Gastrocnemius medialis (tissue), 4 donors: Measurements from ENCODE around the gene EMC6. TPM values are rescaled to one million over a fixed set of nuclear protein-coding genes. Genes with fewer than 3 reads are reported as not detected.

ENCODE experiments used
- ATAC-seq, 2 donors: fragments of 150-250 bp; one replicate each; pipeline ENCODE4 v1.9.1; 2016
- DNase-seq, 2 donors: peaks; one replicate each; pipeline ENCODE4 v3.0.0-alpha.2; 2019
- H3K27ac ChIP-seq, 4 donors: fragments of 200-600 bp; sonication (generic); 1 replicate in 1 of 4; 2 replicates in 3 of 4; pipeline ENCODE4 v1.5.1; 2016 to 2018; ENCODE audit warnings: mild to moderate bottlenecking in 2 of 4, moderate library complexity in 1 of 4
- H3K27me3 ChIP-seq, 3 donors: fragments of 200-600 bp; sonication (generic) in 2 of 3; 1 replicate in 1 of 3; 2 replicates in 2 of 3; pipeline versions ENCODE4 v1.5.1 to v1.6.0; 2016 to 2019; ENCODE audit warnings: mild to moderate bottlenecking in 1 of 3, moderate library complexity in 1 of 3
- H3K36me3 ChIP-seq, 2 donors: fragments of 200-600 bp; sonication (generic) in 1 of 2; one replicate each; pipeline ENCODE4 v1.5.1; 2017 to 2018
- H3K4me1 ChIP-seq, 2 donors: fragments of 200-600 bp; sonication (generic) in 1 of 2; one replicate each; pipeline ENCODE4 v1.5.1; 2016 to 2017; ENCODE audit warnings: mild to moderate bottlenecking in 2 of 2
- H3K4me3 ChIP-seq, 4 donors: fragments of 200-600 bp; sonication (generic) in 3 of 4; 1 replicate in 1 of 4; 2 replicates in 3 of 4; pipeline ENCODE4 v1.5.1; 2016 to 2019; ENCODE audit warnings: mild to moderate bottlenecking in 2 of 4
- H3K9me3 ChIP-seq, 3 donors: fragments of 200-600 bp; sonication (generic) in 2 of 3; 1 replicate in 1 of 3; 2 replicates in 2 of 3; pipeline ENCODE4 v1.5.1; 2016 to 2019
- CTCF ChIP-seq, 5 experiments: fragments of 450-650 bp in 3 of 5; fragments of 200-600 bp in 2 of 5; sonication (generic) in 2 of 5; IDR thresholded peaks in 4 of 5; conservative IDR thresholded peaks in 1 of 5; 1 replicate in 4 of 5; 2 replicates in 1 of 5; pipeline ENCODE4 v1.5.1; 2016 to 2019; ENCODE audit warnings: antibody characterized with exemption in 5 of 5, mild to moderate bottlenecking in 3 of 5, moderate library complexity in 3 of 5
- POLR2A ChIP-seq, 2 donors: fragments of 450-650 bp; IDR thresholded peaks; one replicate each; pipeline ENCODE4 v1.6.1; 2017; ENCODE audit warnings: antibody characterized with exemption in 2 of 2, mild to moderate bottlenecking in 2 of 2, moderate library complexity in 2 of 2
- in situ Hi-C, 4 donors: fragments of 200-750 bp; cut with MboI; loops; one replicate each; pipeline versions ENCODE4 v1.15.0 to v1.8.0; 2017; ENCODE audit warnings: low sequenced_read_pairs in 4 of 4
- intact Hi-C: fragments of 100-400 bp; cut with DNase I; formaldehyde crosslinking; loops from one replicate; pipeline ENCODE4 v1.15.1; 2023; ENCODE audit warnings: low total_unique reads
- total RNA-seq, 4 donors: library from RNA; depleted of rRNA; stranded (reverse); fragments of >200 nt; gene quantifications; one replicate each; pipeline versions ENCODE4 v1.1.0 to v1.2.3, GENCODE V29; 2016

The EMC6 gene
- total RNA-seq, 4 donors from 2014 or later = 40.6 to 73.8 (median 54.5) TPM

DNA sequence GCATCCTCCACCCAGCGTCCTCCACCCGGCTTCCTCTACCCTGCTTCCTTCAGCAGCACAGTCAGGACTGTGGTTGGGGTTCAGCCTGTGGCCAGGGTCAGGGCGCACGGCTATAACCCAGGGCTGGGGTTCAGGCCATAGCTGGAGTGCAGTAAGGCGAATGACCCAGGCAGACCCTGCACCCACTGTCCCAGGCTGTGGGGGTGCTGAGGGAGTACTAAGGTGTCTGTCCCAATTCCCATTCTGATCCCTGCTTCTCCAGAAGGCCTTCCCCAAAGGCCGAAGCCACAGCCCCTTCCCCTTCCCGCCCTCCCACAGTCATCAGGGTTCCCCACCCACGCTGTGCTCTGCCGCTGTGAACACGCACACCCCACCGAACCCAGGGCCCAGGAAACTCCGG is 12.4 kb downstream of the EMC6 start:
- no peak for TF ChIP-seq CTCF (IDR thresholded peaks at IDR 0.05 in 4 of 5, conservative IDR thresholded peaks at IDR 0.05 in 1 of 5)
- no peak for TF ChIP-seq POLR2A (IDR thresholded peaks at IDR 0.05)
- Histone ChIP-seq H3K27me3 (no peaks in the 10 kb centered on the region), H3K9me3 (no peaks in the 10 kb centered on the region), H3K4me1 (no peaks in the 10 kb centered on the region), H3K36me3 (peaks cover 0 to 20% of the 10 kb centered on the region in 2 donors), H3K4me3 (no peak overlapping the region), H3K27ac (no peak overlapping the region)
- intact Hi-C loops = loop anchor here (5.0 kb wide), 2 partner anchors 41 to 146 kb away; partner anchors contain the start of gene HASPIN
- ATAC-seq = no peak
- in situ Hi-C loops = no loop called here
- DNase-seq = no peak

- no peak for TF ChIP-seq POLR2A (IDR thresholded peaks at IDR 0.05)
- TF ChIP-seq CTCF (IDR thresholded peaks at IDR 0.05 in 4 of 5, conservative IDR thresholded peaks at IDR 0.05 in 1 of 5) = no peak
- Histone ChIP-seq H3K27me3 (no peaks in the 10 kb centered on the region), H3K36me3 (peaks cover 0 to 18% of the 10 kb centered on the region in 2 donors), H3K4me1 (no peaks in the 10 kb centered on the region), H3K27ac (no peak overlapping the region), H3K4me3 (no peak overlapping the region), H3K9me3 (no peaks in the 10 kb centered on the region)
- ATAC-seq (no peak), DNase-seq (no peak)
- intact Hi-C loops = loop anchor here (5.0 kb wide), 2 partner anchors 41 to 146 kb away; partner anchors contain the start of gene HASPIN
- in situ Hi-C loops = no loop called here
Measured at GRCh38 chr17:3681565-3681964, 13.0 kb downstream of the EMC6 start.

- DNase-seq (no peak), ATAC-seq (no peak)
- no peak overlapping the region for H3K4me3 ChIP-seq
- peaks cover 0 to 18% of the 10 kb centered on the region in 2 donors for H3K36me3 ChIP-seq
- H3K4me1 ChIP-seq = no peaks in the 10 kb centered on the region
- TF ChIP-seq CTCF (IDR thresholded peaks at IDR 0.05 in 4 of 5, conservative IDR thresholded peaks at IDR 0.05 in 1 of 5) (no peak), POLR2A (IDR thresholded peaks at IDR 0.05) (no peak)
- in situ Hi-C loops = no loop called here
- intact Hi-C loops = loop anchor here (5.0 kb wide), 2 partner anchors 40 to 145 kb away; partner anchors contain the start of gene HASPIN
- no peak overlapping the region for H3K27ac ChIP-seq
- H3K27me3 ChIP-seq = no peaks in the 10 kb centered on the region
- H3K9me3 ChIP-seq = no peaks in the 10 kb centered on the region
Measured at GRCh38 chr17:3682033-3682432, 13.4 kb downstream of the EMC6 start.

GRCh38 chr17:3683054-3683511 is 14.5 kb downstream of the EMC6 start:
- no peak for DNase-seq
- peaks cover 0 to 10% of the 10 kb centered on the region in 2 donors for H3K36me3 ChIP-seq
- H3K9me3 ChIP-seq = no peaks in the 10 kb centered on the region
- in situ Hi-C loops = no loop called here
- peak; percentile 62 to 76 for ATAC-seq
- H3K27ac ChIP-seq = no peak overlapping the region
- intact Hi-C loops = loop anchor here (5.0 kb wide), 2 partner anchors 39 to 144 kb away; partner anchors contain the start of gene HASPIN
- no peak overlapping the region for H3K4me3 ChIP-seq
- TF ChIP-seq POLR2A (IDR thresholded peaks at IDR 0.05) (no peak), CTCF (IDR thresholded peaks at IDR 0.05 in 4 of 5, conservative IDR thresholded peaks at IDR 0.05 in 1 of 5) (peak; percentile 82 to 90 (median 86))
- H3K27me3 ChIP-seq = no peaks in the 10 kb centered on the region
- H3K4me1 ChIP-seq = no peaks in the 10 kb centered on the region

DNA sequence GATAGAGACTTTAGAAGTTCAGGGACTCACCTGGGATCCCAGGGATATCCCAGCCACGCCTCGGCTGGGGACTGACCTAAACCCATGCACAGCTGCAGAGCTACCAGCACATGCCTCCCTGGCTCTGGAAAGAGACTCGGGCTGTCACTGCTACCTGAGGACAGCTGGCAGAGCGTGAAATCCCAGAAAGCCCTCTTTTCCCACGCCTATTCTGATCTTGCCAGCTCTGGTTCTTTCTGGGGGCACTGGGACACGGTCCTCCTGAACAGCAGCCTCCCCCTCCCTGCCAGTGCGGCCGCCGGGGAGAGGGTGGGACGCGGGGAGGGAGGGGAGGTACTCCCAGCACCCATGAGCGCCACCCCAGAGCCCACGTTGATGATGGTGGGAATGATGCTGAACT is 16.6 kb downstream of the EMC6 start:
- H3K4me3 ChIP-seq = no peak overlapping the region
- in situ Hi-C loops = no loop called here

More for the DNA sequence above, 16.6 kb downstream of the EMC6 start:
- no peaks in the 10 kb centered on the region for H3K4me1 ChIP-seq
- H3K9me3 ChIP-seq = no peaks in the 10 kb centered on the region
- no peak for TF ChIP-seq POLR2A (IDR thresholded peaks at IDR 0.05)
- TF ChIP-seq CTCF (IDR thresholded peaks at IDR 0.05 in 4 of 5, conservative IDR thresholded peaks at IDR 0.05 in 1 of 5) = no peak
- ATAC-seq = no peak
- no peak overlapping the region for H3K27ac ChIP-seq
- intact Hi-C loops = no loop called here
- no peaks in the 10 kb centered on the region for H3K27me3 ChIP-seq
- DNase-seq = no peak
- H3K36me3 ChIP-seq = peaks cover 0 to 18% of the 10 kb centered on the region in 2 donors
